WTC11 (cell line): Measurements from ENCODE around the gene OR5K3. TPM values are rescaled to one million over a fixed set of nuclear protein-coding genes. Genes with fewer than 3 reads are reported as not detected.

Experiments
- ATAC-seq: fragments of 200-7000 bp; cut with Tn5 transposase; 2 replicates; pipeline ENCODE4 v1.10.0; 2021; ENCODE audit warnings: mild to moderate bottlenecking, moderate library complexity
- CTCF ChIA-PET: fragments of 300-600 bp; sonication (Branson Sonifier 250); formaldehyde crosslinking; loops from one replicate; lab custom pipeline; 2021; ENCODE audit warnings: antibody characterized with exemption; lab: Charles Lee
- POLR2A ChIA-PET: fragments of 350-600 bp; sonication (Branson Sonifier 250); formaldehyde crosslinking; loops from one replicate; lab custom pipeline; 2021; ENCODE audit warnings: antibody characterized with exemption; lab: Charles Lee
- DNase-seq: peaks from one replicate; pipeline ENCODE4 v3.0.0; 2021; ENCODE audit warnings: low spot score
- H3K27ac Mint-ChIP-seq: 2 replicates; pipeline ENCODE4 v1.8.0; 2021; ENCODE audit warnings: mixed read lengths
- H3K27me3 Mint-ChIP-seq: 2 replicates; pipeline ENCODE4 v1.8.0; 2021; ENCODE audit warnings: low read depth, mild to moderate bottlenecking, moderate library complexity, mixed read lengths
- H3K36me3 Mint-ChIP-seq: 2 replicates; pipeline ENCODE4 v1.8.0; 2021; ENCODE audit warnings: mixed read lengths
- H3K4me1 Mint-ChIP-seq: 2 replicates; pipeline ENCODE4 v1.8.0; 2022; ENCODE audit warnings: mixed read lengths
- H3K4me3 Mint-ChIP-seq: 2 replicates; pipeline ENCODE4 v1.8.0; 2021; ENCODE audit warnings: mild to moderate bottlenecking, moderate library complexity, mixed read lengths
- H3K9me3 Mint-ChIP-seq: 2 replicates; pipeline ENCODE4 v1.8.0; 2021; ENCODE audit warnings: mixed read lengths
- ATF1 ChIP-seq: sonication (generic); formaldehyde crosslinking; IDR thresholded peaks from 2 replicates; pipeline ENCODE4 v1.8.1; 2023; ENCODE audit warnings: mild to moderate bottlenecking, moderate library complexity, missing genetic modification reagents
- ETV6 ChIP-seq: sonication (generic); formaldehyde crosslinking; IDR thresholded peaks from 2 replicates; pipeline ENCODE4 v1.8.1; 2022; ENCODE audit warnings: mild to moderate bottlenecking, missing genetic modification reagents
- FOXP1 ChIP-seq: sonication (generic); formaldehyde crosslinking; IDR thresholded peaks from 2 replicates; pipeline ENCODE4 v1.8.0; 2022; ENCODE audit warnings: missing genetic modification reagents, mild to moderate bottlenecking, moderate library complexity, borderline replicate concordance
- GABPB1 ChIP-seq: sonication (generic); formaldehyde crosslinking; IDR thresholded peaks from 2 replicates; pipeline ENCODE4 v1.8.1; 2023; ENCODE audit warnings: mild to moderate bottlenecking, missing genetic modification reagents
- KAT7 ChIP-seq: sonication (generic); formaldehyde crosslinking; IDR thresholded peaks from 2 replicates; pipeline ENCODE4 v1.8.1; 2023; ENCODE audit warnings: missing genetic modification reagents, mild to moderate bottlenecking, borderline replicate concordance
- NFATC4 ChIP-seq: fragments of 250-450 bp; sonication (Bioruptor Pico); IDR thresholded peaks from 2 replicates; pipeline ENCODE4 v1.9.0; 2021; ENCODE audit warnings: mild to moderate bottlenecking
- OVOL2 ChIP-seq: fragments of 250-450 bp; sonication (Bioruptor Pico); IDR thresholded peaks from 2 replicates; pipeline ENCODE4 v1.9.0; 2021; ENCODE audit warnings: mild to moderate bottlenecking, borderline replicate concordance
- RORB ChIP-seq: fragments of 250-450 bp; sonication (Bioruptor Pico); IDR thresholded peaks from 2 replicates; pipeline ENCODE4 v1.9.0; 2021; ENCODE audit warnings: mild to moderate bottlenecking
- SMAD3 ChIP-seq: sonication (generic); formaldehyde crosslinking; IDR thresholded peaks from 2 replicates; pipeline ENCODE4 v1.8.0; 2022; ENCODE audit warnings: missing genetic modification reagents, mild to moderate bottlenecking, borderline replicate concordance
- SMAD4 ChIP-seq: sonication (generic); formaldehyde crosslinking; IDR thresholded peaks from 2 replicates; pipeline ENCODE4 v1.8.0; 2022; ENCODE audit warnings: mild to moderate bottlenecking, missing genetic modification reagents
- TEAD4 ChIP-seq: sonication (generic); formaldehyde crosslinking; IDR thresholded peaks from 2 replicates; pipeline ENCODE4 v1.8.0; 2022; ENCODE audit warnings: mild to moderate bottlenecking, missing genetic modification reagents
- ZNF138 ChIP-seq: sonication (generic); formaldehyde crosslinking; conservative IDR thresholded peaks from 2 replicates; pipeline ENCODE4 v1.8.1; 2022; ENCODE audit warnings: mild to moderate bottlenecking, moderate library complexity, missing genetic modification reagents
- total RNA-seq: library from RNA; stranded (reverse); gene quantifications from 3 replicates; pipeline ENCODE4 v1.2.3, GENCODE V29; 2021
- TF ChIP-seq, protein P1 (sequence below): sonication (generic); formaldehyde crosslinking; IDR thresholded peaks from 2 replicates; pipeline ENCODE4 v1.8.1; 2023; ENCODE audit warnings: mild to moderate bottlenecking, missing genetic modification reagents, moderate library complexity
- TF ChIP-seq, protein P2 (sequence below): sonication (generic); formaldehyde crosslinking; IDR thresholded peaks from 2 replicates; pipeline ENCODE4 v1.8.1; 2022; ENCODE audit warnings: mild to moderate bottlenecking, missing genetic modification reagents, moderate library complexity, borderline replicate concordance
- TF ChIP-seq, protein P3 (sequence below): sonication (generic); formaldehyde crosslinking; IDR thresholded peaks from 2 replicates; pipeline ENCODE4 v1.8.0; 2022; ENCODE audit warnings: missing genetic modification reagents
- TF ChIP-seq, protein P4 (sequence below): fragments of 250-450 bp; sonication (Bioruptor Pico); IDR thresholded peaks from 2 replicates; pipeline ENCODE4 v1.9.0; 2021; ENCODE audit warnings: moderate library complexity, mild to moderate bottlenecking, inconsistent platforms, borderline replicate concordance
- TF ChIP-seq, protein P5 (sequence below): fragments of 250-450 bp; sonication (Bioruptor Pico); IDR thresholded peaks from 2 replicates; pipeline ENCODE4 v1.9.0; 2021; ENCODE audit warnings: mild to moderate bottlenecking, borderline replicate concordance
- TF ChIP-seq, protein P6 (sequence below): sonication (generic); formaldehyde crosslinking; IDR thresholded peaks from 2 replicates; pipeline ENCODE4 v1.8.0; 2022; ENCODE audit warnings: mild to moderate bottlenecking, missing genetic modification reagents
- TF ChIP-seq, protein P7 (sequence below): fragments of 250-450 bp; sonication (Bioruptor Pico); IDR thresholded peaks from 2 replicates; pipeline ENCODE4 v2.1.2; 2022; ENCODE audit warnings: mild to moderate bottlenecking, moderate library complexity

Gene OR5K3
- total RNA-seq, 1 experiment from 2014 or later, result not detected

DNA sequence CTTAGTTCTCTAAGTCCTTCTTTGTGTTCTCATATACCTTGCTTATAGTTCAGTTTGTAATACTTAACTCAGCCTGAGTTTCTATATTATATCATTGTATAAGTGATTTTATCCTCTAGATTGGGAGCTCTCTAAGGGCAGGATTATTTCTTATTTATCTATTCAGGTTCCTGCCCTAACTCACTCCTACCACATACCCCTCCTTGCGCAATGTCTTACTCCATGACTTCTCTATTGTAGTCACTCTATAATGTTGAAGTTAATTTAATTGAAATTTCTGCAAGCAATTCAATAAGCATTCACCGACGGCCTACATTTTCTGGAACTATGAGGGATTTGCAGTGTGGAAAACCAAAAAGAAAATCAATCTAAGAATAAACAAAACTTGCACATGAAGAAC lies 40.4 kb upstream of the OR5K3 start (continued):
- TF ChIP-seq, protein P1, sequence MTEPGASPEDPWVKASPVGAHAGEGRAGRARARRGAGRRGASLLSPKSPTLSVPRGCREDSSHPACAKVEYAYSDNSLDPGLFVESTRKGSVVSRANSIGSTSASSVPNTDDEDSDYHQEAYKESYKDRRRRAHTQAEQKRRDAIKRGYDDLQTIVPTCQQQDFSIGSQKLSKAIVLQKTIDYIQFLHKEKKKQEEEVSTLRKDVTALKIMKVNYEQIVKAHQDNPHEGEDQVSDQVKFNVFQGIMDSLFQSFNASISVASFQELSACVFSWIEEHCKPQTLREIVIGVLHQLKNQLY (CRISPR knock-in tag), result no peak
- TF ChIP-seq SMAD4 (CRISPR knock-in tag), result no peak
- no peak for TF ChIP-seq GABPB1 (CRISPR knock-in tag)
- no peak for TF ChIP-seq OVOL2
- TF ChIP-seq TEAD4 (CRISPR knock-in tag), result no peak
- TF ChIP-seq NFATC4 (CRISPR knock-in tag), result no peak
- TF ChIP-seq, protein P2, sequence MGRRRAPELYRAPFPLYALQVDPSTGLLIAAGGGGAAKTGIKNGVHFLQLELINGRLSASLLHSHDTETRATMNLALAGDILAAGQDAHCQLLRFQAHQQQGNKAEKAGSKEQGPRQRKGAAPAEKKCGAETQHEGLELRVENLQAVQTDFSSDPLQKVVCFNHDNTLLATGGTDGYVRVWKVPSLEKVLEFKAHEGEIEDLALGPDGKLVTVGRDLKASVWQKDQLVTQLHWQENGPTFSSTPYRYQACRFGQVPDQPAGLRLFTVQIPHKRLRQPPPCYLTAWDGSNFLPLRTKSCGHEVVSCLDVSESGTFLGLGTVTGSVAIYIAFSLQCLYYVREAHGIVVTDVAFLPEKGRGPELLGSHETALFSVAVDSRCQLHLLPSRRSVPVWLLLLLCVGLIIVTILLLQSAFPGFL (CRISPR knock-in tag), result no peak
- TF ChIP-seq, protein P3, sequence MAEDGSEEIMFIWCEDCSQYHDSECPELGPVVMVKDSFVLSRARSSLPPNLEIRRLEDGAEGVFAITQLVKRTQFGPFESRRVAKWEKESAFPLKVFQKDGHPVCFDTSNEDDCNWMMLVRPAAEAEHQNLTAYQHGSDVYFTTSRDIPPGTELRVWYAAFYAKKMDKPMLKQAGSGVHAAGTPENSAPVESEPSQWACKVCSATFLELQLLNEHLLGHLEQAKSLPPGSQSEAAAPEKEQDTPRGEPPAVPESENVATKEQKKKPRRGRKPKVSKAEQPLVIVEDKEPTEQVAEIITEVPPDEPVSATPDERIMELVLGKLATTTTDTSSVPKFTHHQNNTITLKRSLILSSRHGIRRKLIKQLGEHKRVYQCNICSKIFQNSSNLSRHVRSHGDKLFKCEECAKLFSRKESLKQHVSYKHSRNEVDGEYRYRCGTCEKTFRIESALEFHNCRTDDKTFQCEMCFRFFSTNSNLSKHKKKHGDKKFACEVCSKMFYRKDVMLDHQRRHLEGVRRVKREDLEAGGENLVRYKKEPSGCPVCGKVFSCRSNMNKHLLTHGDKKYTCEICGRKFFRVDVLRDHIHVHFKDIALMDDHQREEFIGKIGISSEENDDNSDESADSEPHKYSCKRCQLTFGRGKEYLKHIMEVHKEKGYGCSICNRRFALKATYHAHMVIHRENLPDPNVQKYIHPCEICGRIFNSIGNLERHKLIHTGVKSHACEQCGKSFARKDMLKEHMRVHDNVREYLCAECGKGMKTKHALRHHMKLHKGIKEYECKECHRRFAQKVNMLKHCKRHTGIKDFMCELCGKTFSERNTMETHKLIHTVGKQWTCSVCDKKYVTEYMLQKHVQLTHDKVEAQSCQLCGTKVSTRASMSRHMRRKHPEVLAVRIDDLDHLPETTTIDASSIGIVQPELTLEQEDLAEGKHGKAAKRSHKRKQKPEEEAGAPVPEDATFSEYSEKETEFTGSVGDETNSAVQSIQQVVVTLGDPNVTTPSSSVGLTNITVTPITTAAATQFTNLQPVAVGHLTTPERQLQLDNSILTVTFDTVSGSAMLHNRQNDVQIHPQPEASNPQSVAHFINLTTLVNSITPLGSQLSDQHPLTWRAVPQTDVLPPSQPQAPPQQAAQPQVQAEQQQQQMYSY (CRISPR knock-in tag), result no peak

DNA sequence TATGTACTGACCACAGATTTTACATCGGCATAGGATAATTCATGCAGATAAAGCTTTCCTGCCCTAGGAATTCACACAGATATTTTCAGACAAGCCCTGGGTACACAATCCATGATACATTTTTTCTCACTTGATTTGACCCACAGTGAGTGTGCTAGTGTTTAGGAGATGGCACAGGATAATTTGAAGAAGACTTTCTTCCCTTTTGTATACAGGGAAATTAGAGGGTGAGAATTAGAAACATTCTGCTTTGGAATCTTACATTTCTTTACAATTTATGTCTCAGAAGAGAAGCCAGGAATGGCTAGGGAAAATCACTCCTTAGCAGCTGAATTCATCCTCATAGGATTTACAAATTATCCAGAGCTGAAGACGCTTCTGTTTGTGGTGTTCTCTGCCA lies 36.9 kb upstream of the OR5K3 start, which contains the start of gene OR5K4:
Gene OR5K4, plus strand, starts transcription at position 301 of the 400 bp plus-strand sequence. Its CDS starts 0 bp downstream, at position 301.
- Mint-ChIP-seq H3K4me3 (no peak within 1 kb of the TSS), H3K36me3 (peaks cover 5% of the 10 kb centered on the region), H3K27me3 (no peaks in the 10 kb centered on the region), H3K9me3 (peaks cover 6% of the 10 kb centered on the region), H3K4me1 (peaks cover 7% of the 10 kb centered on the region), H3K27ac (no peak within 1 kb of the TSS)
- TF ChIP-seq, protein P4, sequence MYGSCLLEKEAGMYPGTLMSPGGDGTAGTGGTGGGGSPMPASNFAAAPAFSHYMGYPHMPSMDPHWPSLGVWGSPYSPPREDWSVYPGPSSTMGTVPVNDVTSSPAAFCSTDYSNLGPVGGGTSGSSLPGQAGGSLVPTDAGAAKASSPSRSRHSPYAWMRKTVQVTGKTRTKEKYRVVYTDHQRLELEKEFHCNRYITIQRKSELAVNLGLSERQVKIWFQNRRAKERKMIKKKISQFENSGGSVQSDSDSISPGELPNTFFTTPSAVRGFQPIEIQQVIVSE (CRISPR knock-in tag), result no peak
- no peak for TF ChIP-seq KAT7
- TF ChIP-seq, protein P5, sequence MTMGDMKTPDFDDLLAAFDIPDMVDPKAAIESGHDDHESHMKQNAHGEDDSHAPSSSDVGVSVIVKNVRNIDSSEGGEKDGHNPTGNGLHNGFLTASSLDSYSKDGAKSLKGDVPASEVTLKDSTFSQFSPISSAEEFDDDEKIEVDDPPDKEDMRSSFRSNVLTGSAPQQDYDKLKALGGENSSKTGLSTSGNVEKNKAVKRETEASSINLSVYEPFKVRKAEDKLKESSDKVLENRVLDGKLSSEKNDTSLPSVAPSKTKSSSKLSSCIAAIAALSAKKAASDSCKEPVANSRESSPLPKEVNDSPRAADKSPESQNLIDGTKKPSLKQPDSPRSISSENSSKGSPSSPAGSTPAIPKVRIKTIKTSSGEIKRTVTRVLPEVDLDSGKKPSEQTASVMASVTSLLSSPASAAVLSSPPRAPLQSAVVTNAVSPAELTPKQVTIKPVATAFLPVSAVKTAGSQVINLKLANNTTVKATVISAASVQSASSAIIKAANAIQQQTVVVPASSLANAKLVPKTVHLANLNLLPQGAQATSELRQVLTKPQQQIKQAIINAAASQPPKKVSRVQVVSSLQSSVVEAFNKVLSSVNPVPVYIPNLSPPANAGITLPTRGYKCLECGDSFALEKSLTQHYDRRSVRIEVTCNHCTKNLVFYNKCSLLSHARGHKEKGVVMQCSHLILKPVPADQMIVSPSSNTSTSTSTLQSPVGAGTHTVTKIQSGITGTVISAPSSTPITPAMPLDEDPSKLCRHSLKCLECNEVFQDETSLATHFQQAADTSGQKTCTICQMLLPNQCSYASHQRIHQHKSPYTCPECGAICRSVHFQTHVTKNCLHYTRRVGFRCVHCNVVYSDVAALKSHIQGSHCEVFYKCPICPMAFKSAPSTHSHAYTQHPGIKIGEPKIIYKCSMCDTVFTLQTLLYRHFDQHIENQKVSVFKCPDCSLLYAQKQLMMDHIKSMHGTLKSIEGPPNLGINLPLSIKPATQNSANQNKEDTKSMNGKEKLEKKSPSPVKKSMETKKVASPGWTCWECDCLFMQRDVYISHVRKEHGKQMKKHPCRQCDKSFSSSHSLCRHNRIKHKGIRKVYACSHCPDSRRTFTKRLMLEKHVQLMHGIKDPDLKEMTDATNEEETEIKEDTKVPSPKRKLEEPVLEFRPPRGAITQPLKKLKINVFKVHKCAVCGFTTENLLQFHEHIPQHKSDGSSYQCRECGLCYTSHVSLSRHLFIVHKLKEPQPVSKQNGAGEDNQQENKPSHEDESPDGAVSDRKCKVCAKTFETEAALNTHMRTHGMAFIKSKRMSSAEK (CRISPR knock-in tag), result no peak
- TF ChIP-seq, protein P6, sequence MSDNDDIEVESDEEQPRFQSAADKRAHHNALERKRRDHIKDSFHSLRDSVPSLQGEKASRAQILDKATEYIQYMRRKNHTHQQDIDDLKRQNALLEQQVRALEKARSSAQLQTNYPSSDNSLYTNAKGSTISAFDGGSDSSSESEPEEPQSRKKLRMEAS (CRISPR knock-in tag), result no peak
- no peak for ATAC-seq
- ChIA-PET POLR2A (no interaction called here), CTCF (interaction anchor here (1.6 kb wide), 1 partner anchor 10 kb away, joined by 6 read pairs; no protein-coding TSS in a partner anchor)
- no peak for DNase-seq

DNA sequence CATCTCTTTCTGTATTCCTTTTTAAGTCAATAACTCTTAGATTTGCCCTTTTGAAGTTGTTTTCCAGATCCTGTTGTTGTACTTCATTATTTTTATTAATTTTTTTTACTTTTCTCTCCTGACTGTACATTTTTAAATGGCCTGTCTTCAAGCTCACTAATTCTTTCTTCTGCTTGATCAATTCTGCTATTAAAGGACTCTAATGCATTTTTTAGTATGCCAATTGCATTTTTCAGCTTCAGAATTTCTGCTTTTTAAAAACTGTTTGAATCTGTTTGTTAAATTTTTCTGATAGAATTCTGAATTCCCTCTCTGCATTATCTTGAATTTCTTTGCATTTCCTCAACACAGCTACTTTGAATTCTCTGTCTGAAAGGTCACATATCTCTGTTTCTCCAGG lies 31.2 kb upstream of the OR5K3 start:
- Mint-ChIP-seq H3K9me3 (peaks cover 21% of the 10 kb centered on the region), H3K36me3 (peaks cover 20% of the 10 kb centered on the region), H3K27ac (no peak overlapping the region), H3K27me3 (no peaks in the 10 kb centered on the region), H3K4me1 (no peaks in the 10 kb centered on the region), H3K4me3 (no peak overlapping the region)
- CTCF ChIA-PET, result no interaction called here
- ATAC-seq (no peak), DNase-seq (no peak)
- POLR2A ChIA-PET, result no interaction called here
- no peak for TF ChIP-seq SMAD3 (CRISPR knock-in tag)
- no peak for TF ChIP-seq ZNF138 (CRISPR knock-in tag)
- TF ChIP-seq RORB, result no peak
- no peak for TF ChIP-seq TEAD4 (CRISPR knock-in tag)
- TF ChIP-seq ATF1 (CRISPR knock-in tag), result no peak
- TF ChIP-seq ETV6, result no peak
- TF ChIP-seq FOXP1 (CRISPR knock-in tag), result no peak
- TF ChIP-seq, protein P7, sequence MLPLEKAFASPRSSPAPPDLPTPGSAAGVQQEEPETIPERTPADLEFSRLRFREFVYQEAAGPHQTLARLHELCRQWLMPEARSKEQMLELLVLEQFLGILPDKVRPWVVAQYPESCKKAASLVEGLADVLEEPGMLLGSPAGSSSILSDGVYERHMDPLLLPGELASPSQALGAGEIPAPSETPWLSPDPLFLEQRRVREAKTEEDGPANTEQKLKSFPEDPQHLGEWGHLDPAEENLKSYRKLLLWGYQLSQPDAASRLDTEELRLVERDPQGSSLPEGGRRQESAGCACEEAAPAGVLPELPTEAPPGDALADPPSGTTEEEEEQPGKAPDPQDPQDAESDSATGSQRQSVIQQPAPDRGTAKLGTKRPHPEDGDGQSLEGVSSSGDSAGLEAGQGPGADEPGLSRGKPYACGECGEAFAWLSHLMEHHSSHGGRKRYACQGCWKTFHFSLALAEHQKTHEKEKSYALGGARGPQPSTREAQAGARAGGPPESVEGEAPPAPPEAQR, result no peak
